Measurements from ENCODE around the gene PLCB2.

PLCB2 gene

DNA sequence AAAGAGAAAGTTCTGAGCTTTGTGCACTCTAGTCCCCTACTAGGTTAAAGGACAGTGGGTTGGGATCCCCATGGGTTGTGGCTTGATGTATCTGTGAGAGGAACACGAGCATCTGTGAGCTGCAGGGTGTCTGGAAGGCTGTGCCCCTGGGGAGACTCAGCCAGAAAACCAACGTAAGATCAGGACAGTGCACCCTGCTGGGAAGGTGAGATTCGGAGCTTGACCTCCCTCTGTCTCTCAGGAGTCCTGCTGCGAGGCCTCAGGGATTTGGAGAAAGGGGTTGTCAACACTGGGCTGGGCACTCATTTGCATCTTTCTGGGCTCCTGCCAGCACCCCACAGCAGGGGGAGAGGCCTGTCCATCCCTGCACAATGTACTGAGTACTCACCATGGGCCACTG is 40.1 kb downstream of the PLCB2 start:
- DNase-seq = no peak

DNA sequence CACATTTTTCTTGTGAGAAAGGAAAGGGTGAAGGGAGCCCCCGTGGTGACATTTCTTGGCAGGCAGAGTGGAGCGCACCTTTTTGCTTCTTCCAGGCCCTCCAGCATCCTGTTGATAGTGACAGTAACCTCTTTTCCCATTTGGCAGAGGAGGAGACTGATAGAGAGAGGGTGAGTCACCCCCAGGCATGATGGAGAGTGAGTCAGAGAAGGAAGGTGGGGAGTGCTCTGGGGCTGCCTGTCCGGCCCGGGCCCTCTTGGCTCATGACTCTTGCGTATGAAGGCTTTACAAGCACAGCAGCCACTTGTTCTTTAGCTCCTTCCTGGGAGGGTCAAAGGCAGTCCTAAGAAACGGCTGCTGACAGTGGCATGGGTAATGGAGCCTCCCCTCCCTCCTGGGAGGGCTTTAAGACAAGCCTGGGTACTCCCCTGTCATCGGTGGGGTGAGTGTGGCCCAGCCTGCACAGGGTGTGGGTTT is 40.9 kb downstream of the PLCB2 start:
- peak; percentile 88 for DNase-seq

DNA sequence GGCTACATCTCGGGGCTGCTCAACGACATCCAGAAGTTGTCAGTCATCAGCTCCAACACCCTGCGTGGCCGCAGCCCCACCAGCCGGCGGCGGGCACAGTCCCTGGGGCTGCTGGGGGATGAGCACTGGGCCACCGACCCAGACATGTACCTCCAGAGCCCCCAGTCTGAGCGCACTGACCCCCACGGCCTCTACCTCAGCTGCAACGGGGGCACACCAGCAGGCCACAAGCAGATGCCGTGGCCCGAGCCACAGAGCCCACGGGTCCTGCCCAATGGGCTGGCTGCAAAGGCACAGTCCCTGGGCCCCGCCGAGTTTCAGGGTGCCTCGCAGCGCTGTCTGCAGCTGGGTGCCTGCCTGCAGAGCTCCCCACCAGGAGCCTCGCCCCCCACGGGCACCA is 41.9 kb downstream of the PLCB2 start:
- no peak for DNase-seq

DNA sequence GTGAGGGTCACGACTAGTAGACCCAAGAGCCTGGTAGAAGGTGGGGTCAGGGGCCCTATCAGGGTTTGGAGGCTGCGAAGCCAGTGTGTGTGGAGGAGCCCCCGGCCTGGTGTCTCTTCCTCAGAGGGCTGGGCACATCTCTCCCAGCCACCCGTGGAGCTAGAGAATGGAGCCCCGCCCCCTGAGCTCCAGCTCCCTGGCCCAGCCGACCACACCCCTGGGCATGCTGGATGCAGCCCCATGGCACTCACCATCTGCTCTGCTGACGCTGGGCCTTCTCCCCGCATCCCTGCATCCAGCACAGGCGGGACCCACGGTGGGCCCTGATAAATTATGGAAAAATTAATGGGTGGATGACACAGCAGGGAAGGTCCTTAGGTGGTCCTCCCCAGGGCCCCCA is 42.4 kb downstream of the PLCB2 start:
- no peak for DNase-seq

DNA sequence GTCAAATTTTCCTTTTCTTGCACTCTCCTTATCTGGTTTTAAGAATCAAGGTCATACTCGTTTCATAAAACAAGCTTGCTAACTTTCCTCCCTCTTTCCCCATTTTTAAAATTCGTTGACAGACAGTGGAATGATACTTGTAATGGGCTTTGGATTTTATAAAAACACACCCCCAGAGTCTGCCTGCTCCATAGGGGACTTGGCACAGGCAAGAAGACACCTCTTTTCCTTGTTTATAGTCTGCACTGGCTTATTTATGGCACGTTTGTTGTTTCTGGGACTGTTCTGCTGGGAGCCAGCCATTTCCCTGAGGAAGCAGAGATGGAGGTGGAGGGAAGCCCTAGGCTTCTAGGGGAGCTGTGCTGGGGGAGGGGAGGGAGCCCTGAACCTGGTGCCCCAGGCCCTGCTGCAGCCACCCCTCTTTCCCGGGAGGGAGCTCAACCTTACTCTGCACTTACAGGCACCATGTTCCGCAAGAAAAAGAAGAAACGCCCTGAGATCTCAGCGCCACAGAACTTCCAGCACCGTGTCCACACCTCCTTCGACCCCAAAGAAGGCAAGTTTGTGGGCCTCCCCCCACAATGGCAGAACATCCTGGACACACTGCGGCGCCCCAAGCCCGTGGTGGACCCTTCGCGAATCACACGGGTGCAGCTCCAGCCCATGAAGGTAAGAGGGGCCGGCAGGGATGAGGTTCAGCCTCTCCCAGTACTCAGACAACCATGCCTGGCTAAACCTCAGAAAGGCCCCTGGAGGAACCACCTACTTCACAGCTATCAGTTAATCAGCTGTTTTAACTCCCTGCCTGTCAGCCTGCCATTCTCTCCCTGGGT is 43.2 kb downstream of the PLCB2 start:
- no peak for DNase-seq

DNA sequence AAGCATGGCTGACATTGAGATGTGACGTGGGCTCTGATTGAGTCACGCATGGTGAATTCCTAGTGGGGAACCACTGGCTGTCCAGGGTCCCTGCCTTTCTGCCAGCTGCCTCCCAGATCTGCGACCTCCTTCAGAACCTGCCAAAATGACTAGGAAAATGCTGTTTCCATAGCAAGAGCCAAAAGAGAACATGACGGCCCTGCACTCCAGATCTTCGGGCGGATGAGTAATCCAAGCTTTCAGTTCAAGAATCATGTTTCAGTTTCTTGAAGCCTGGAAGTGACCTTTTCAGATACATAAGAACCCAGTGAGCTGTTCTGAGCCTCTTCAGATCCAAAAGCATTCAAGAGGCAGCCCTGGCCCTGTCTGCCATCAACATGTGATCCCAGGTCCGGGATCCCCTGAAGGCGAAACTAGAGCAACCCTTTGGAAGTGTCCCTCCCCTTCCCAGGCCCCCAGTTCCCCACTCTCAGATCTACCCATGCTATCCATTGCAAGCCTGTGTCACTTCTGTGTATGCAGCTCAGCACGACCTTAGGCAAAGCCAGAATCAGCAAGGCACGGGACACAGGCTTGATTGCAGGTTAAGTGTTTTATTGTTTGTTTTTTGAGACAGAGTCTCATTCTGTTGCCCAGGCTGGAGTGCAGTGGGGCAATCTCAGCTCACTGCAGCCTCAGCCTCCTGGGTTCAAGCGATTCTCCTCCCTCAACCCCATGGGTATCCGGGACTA is 44.5 kb downstream of the PLCB2 start:
- no peak for DNase-seq

DNA sequence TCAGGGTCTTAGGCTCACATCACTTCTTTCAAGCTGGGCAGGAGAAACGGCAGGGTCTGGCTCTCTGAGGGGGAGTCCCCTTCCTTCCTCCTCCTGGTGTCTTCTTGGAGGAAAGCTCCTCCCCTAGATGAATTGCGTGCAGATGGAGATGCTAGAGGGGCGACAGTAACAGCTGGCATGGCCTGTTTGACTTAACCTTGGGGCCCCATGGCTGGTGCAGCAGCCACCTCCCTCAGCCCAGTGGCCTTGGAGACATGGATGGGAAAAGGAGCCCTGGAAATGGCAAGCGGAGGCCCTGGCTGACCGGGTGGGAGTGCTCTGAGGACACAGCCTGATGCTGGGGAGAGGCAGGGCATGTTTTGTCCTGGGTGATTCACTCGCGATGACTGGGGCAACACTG is 48.7 kb downstream of the PLCB2 start:
- DNase-seq = no peak

DNA sequence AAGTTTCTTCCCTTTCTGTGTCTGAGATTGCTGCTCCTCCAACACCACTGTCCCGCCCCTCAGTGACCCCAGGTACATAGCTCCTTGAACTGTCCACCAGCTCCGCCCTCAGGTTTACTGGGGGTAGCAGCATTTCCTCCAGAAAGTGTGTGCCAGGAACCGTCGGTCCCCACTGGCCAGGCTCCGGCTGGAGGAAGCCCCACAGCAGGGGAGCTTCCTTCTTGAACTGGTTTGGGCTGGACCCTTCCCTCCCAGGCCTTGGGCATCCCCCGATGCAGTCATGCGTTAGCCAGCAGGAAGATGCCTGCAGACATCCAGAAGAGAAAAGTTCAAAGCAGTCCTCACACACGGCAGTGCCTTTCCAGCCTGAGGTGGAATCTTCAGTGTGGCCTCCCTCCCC is 49.2 kb downstream of the PLCB2 start:
- no peak for DNase-seq

DNA sequence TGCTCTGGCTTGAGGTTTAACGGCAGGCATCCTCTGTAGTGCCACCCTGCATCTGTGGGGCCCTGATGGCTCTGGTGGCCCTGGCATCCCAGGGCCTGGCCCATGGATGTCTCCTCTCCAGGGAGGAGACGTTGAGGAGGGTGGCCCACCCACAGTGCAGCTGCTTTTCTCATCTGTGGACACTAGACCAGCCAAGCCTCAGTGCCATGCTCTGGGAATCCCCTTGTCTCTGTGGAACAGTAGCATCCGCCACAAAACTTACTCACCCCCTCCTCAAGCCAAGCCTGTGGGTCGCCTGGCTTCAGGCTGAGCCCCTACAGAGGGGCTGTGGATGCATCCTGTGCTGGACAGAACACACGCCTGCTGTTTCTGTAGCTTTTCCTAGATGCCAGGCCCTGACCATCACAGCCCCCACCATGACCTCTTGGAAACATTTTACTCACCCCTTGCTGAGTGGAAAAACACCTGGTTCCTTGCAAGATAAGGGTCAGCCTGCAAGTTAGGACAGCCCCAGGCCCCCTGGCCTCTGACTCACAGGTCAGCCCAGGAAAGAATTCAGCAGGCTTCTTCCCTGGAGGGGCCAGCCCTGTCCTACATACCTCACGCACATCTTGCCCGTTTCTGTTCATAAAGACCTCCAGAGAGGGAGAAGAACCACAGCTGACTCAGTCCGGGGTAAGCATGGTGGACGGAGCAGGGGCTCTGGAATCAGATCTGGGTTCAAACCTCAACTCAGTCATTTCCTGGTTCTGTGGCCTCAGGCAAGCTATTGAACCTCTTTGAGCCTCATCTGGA is 49.9 kb downstream of the PLCB2 start:
- DNase-seq = no peak

DNA sequence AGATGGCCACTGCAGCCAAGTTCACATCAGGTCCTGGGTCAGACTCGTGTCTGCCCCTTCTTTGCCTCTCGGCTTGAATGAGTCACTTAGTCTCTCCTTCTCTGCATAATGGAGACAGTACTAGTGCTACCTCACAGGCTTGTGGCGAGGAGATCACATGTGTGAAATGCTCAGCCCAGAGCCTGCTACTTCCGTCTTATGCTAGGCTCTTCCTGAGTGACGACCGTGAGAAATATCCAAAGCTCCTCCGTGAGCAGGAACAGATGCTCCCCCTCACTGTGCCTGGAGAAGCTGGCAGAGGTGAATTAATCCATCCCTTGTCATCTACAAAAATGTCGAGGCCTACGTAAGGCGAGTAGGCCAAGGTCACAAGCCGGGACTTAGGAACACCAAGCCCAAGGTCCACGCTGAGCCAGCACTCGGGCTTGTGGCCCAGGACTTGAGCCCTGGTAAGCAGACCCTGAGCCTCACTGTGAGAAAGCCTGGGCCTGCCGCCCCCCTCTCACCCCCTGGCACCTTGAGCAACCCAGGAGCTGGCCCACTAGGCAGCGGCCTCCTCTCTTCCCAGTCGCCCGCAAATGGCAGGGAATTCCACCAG is 51.0 kb downstream of the PLCB2 start:
- peak; percentile 58 for DNase-seq

DNA sequence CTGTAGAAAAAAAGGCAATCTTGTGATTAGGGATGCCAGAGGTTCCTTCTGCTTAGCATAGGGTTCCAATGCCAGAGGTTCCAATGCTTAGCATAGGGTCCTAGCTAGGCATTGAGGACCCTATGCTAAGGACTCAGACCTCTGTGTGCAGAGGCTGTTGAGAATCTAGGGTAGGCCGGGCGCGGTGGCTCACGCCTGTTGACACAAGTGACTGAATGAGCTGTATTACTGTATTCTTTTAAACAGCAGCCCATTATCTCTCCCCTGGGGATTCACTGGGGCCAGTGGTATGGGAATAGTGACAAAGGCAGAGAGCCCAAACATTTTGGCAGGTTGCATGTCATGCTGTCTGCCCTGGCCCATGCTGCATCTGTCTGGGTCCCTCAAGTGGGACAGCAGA is 52.7 kb downstream of the PLCB2 start:
- DNase-seq = no peak

DNA sequence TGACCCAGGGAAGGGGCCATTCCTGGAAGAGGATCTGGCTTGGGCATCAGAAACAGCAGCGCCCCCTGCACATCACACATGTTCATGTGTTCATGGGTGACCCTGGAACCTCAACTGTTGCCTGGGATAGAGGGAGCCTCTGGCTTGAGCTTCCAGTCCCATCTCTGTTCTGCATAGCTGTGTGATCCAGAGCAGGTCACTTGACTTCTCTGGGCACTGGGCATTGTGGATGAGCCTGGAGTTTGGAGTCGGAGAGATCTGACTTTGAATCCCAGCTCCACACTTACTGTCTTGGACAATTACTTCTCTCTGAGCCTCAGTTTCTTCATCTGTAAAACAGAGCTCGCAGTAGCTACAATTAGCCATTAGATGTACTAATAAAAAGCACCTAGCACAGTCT is 53.3 kb downstream of the PLCB2 start:
- DNase-seq = no peak

DNA sequence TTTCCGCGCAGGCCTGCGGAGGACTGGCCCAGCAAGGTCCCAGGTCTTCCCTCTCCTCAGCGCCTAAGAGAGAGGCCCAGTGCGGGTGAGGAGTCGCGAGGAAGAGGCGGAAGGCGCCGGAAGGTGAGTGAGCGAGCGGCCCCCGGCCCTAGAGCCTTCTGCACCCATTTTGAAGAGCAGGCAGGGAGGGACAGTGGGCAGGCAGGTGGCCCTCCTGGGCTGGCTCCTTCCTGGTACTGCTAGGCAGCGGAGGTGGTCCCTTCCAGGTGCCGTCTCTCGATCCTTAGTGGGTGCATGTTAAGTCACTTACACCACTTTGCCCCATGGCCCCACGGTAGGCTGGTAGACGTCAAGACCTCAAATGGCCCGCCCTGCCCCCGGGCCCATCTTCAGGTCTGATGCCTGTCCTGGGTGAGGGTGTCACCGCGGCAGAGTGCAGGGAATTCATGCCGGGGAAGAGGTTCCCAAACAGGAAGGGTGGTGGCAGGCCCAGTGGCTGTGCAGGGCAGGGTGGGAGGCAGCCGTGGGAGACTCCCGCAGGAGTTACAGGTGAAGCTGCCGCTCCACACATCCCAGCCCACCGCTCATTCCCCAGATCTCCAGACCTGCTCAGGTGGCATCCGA is 54.5 kb downstream of the PLCB2 start:
- no peak for DNase-seq

DNA sequence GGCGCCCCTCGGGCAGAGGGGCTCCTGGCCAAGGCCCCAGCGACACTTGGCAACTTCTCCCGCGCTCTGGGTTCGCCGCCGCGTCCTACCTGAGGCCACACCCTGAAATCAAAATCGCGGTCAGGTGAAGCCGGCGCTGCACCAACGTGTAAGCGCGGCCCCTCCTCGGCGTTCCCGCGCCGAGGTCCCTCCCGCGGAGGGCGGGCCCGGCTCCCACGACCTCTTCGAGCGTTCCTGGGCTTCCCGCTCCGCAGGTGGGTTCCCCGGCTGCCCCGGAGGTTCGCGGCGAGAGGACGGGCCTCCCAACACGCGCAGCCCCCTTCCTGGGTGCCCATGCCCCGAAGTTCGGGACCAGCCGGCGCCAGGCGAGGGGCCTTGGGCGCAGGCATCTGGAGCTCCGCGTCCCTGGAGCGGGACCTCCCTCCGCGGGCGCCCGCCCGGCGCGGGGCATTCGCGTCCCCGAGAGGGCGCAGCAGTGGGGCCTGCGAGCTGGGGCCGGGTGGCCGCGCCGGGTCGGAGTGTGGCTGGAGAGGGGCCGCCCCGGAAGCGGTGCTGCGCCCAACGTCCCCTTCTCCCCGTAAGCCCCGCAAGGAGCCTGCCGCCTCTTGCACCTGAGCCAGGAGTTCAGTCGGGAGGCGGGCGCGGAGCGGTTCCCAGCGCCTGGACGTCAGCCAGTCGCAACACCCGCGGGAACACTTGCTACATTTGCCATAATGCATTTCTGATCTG is 55.1 kb downstream of the PLCB2 start:
- no peak for DNase-seq

DNA sequence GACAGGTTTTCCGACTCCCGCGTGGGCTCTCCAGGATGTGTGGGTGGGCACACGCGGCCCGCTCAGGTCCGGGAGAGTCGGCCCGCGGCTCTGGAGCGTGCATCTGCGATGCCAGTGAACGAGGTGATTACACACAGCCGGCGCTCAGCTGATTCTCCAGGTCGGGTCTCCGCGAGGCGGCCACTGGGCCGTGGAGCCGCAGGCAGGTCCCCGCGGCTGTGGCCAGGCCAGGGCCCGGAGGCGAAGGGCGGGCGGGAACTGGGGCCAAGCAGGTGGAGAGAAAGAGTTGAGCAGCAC is 55.6 kb downstream of the PLCB2 start:
- no peak for DNase-seq

DNA sequence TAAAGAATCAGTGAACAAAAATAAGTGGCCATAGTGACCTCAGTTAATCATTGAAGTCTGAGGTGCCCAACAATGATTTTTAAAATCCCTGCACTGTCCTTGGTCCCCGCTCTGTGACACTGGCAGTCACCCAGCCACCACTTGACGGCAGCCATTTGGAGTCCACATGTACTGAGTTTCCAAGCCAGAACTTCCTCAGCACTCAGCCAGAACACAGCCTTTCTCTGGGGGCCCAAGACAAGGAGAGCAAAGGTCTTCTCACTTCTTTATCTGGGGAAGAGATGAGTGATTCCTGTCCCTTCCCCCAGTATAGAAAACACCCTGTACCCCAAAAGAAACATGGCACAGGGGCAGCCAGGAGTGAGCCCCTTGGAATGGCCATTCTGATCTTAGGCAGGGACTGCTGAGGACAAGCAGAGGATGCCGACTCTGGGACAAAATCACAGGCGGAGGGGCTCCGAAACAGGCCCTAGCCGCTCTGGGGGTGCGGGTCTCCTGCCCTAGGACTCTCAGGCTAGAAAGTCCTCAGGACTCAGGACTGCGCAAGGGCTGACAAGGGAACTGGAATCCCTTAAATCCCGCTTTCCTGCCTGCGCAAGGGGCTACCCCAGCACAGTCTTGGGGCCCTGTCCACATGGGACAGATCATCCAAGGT is 56.1 kb downstream of the PLCB2 start:
- DNase-seq = no peak

DNA sequence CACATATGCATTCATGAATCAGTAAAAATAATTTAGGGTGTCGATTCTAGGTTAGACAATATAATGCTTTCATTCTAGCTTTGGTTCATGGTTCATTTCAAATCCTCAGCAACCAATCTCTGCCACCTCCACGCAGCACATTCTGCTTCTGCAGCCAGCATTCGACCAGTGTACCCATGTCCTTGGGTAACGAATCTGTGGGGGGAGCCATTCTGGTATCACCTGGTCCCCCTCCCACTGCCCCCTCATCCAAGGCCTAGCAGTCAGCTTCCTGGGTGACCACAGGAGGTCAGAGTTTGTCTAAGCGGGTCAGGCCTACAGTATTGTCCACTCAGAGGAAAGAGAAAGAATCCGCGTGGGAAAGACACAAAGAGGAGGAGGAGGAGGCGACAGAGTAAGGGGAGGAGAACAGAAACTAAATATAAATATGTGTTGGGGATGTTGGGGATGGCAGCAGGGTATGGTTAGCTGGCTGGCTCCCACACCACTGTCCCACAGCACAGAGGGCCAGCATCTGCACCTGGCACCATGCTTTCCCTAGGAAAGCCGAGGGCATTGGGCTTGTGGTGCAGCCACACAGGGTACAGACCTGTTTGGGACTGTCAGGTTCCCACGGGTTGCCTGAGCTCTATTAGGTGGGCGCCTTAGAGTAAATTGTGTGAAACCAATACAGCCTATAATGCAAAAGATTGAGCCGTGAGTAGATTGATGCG is 56.8 kb downstream of the PLCB2 start:
- no peak for DNase-seq

DNA sequence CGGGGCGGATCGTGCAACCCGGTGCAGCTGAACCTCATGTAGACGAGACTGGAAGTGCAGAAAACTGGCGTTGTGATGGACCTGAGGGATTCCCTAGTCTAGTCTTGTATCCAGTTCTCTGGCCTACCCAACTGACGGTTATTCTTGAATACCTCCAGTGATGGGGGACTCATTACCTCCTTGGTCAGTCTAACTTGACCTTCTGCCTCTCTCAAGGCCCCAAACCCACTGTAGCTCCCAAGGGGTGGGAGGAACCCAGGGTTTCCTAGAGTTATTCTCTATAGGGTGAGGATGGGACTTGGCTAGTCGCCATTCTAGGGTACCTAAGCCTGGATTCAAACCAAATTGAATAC is 57.5 kb downstream of the PLCB2 start:
- DNase-seq = no peak

DNA sequence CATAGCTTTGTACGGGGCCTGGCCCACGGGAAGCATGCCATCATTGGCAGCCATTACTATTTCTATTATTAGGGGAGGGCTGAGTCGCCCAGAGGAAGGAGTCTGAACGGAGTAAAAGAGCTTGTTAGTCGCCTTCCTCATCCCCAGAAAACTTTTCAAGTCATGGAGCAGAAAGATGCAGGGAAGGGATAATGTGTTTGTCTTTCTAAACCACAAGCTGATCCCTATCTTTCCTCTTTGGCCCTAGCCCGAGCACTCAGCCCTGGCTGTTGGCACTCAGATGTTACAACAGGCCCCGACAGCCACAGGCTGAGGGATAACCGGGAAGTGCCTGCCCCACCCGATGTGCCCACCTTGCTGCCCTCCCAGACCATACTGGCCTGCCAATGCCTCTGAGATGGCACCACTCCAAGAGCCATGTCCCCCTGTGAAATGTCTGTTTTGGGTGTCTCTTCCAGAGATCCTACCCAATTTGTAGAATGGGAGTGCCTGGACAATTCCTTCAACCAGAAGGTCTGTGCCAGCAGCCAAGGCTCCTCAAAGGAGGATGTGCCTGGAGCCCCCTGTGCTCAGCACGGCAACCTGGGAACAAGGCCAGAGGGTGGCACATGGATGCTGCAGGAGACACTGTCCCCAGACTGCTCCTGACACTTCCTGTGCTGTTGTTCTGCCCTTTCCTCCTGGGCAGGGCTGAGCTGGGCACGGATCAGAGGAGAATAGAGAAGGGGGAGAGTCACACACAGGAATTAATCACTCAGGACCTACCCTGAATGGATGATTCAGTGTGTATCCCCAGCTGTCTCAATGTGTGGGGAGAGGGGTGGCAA is 58.0 kb downstream of the PLCB2 start:
- no peak for DNase-seq
